Stimulated activated CD4-positive, alpha-beta T cell treated with anti-CD3 and anti-CD28 coated beads, Interleukin-15, amount 100 ng/mL, for 24 hours (primary cell): Measurements from ENCODE around the gene C12orf56.
"Not testable (repeated sequence)": the region's sequence is repeated elsewhere in the genome, so short reads cannot be mapped to it uniquely, and the experiment has no call there.

ENCODE experiments used
- DNase-seq: peaks from one replicate; pipeline ENCODE4 v3.0.0-alpha.2; 2020

Gene C12orf56

DNA sequence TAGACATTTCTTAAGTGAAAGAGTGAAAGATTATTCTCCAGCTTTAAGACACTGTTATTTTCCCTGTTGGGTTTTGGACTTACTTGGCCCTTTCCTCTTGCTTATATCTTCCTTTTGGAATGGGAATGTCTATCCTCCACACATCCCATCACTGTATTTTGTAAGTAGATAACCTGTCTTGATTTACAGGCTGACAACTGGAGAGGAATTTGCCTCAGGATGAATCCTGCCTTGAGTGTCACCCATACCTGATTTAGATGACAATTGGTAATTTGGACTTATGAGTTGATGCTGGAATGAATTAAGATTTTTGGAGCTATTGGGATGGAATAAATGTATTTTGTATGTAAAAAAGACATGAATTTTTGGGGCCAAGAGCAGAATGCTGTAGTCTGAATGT lies 94.3 kb downstream of the C12orf56 start:
- DNase-seq, result no peak

DNA sequence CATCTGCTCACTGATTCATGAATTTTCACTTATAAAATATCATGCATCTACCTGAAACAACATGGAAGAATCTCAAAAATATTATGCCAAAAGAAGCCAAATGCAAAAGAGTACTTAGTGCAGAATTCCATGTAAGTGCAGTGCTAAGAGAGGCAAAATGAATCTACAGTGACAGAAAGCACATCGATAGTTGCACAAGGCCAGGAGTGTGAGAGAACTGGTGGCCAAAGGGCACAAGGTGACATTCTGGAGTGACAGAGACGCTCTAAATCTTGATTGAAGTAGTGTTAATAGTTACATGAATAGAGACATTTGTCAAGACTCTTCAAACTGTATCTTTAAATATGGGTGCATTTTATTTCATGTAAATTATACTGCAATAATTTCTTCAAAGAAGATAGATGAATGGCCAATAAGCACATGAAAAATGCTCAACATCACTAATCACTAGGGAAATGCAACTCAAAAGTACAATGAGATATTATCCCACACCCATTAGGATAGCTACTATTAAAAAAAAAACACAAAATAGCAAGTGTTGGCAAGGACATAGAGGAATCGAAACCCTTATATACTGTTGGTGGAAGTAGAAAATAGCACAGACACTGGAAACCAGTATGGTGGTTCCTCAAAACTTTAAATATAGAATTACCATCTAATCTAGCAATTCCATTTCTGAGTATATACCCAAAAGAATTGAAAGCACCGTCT lies 96.7 kb downstream of the C12orf56 start:
- no peak for DNase-seq

- DNase-seq, result not testable (repeated sequence)
Measured at GRCh38 chr12:64293174-64293573, 97.4 kb downstream of the C12orf56 start.

DNA sequence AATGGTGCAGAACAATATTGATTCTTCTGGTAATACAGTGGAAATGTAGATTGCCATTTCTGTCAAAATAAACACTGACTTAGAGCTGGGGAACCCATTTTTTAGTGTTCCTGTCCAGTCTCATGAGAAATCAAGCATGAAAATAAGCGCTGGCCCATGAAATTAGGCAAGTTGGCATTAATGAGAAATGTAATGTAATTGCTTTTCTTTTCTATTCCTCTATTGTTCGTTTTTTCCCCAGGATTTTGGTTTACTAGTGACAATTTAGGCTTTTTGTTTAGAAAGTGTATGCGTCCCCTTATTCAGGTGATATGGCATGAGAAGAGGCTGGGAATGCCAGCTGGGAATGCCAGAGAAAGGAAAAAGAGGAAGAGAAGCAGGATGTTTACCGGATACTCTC lies 104.0 kb downstream of the C12orf56 start:
- no peak for DNase-seq

- no peak for DNase-seq
Measured at GRCh38 chr12:64284256-64284655, 106.3 kb downstream of the C12orf56 start.

DNA sequence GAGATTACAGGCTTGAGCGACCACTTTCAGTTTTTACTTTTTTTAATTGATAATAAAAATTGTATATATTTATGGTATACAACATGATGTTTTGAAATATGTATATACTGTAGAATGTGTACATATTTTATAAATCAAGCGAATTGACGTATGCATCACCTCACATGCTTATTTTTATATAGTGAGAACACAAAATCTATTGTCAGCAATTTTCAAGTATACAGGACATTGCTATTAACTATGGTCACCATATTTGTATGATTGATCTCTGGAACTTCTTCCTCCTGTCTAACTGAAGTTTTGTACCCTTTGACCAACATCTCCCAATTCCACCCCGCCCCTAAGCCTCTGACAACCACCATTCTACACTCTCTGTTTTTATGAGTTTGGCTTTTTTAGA lies 112.1 kb downstream of the C12orf56 start:
- no peak for DNase-seq

GRCh38 chr12:64273527-64274403 lies 116.8 kb downstream of the C12orf56 start:
- peak; percentile 24 for DNase-seq

- no peak for DNase-seq
Measured at GRCh38 chr12:64270411-64270810, 120.1 kb downstream of the C12orf56 start.

- DNase-seq, result no peak
Measured at GRCh38 chr12:64269161-64269560, 121.4 kb downstream of the C12orf56 start.

DNA sequence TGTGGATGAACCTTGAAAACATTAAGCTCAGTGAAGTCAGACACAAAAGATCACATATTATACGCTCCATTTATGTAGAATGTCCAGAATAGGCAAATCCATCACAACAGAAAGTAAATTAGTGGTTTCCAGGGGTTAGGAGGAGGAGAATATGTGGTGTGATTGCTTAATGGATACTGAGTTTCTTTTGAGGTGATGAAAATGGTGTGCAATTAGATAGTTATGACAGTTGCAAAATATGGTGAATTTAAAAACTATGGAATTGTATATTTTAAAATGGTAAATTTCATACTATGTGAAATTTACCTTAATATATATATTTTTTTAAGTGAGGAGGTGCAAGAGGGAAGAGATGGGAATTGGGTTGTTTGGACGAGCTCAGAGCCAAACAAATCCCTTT lies 122.1 kb downstream of the C12orf56 start:
- DNase-seq, result no peak

DNA sequence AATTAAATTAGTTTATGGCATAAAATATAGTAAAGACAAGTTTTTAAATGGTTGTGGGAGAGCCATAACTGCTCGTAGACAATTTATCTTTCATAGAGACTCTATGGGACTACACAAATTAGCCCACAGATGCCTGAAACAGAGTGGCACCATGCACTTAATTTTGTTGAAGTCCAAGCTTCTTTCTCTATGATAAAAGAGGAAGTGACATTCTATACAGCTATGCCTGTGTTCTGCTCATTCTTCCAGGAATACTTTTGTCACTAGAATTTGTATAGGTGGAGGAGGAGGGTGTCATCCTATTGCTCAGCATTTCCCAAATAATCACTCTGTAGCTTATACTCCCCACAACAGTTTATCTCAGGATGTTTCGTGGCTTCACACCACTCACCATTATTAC lies 124.7 kb downstream of the C12orf56 start:
- DNase-seq, result no peak

GRCh38 chr12:64261813-64262212 lies 128.7 kb downstream of the C12orf56 start:
- DNase-seq, result no peak

- no peak for DNase-seq
Measured at GRCh38 chr12:64258576-64258975, 132.0 kb downstream of the C12orf56 start.

GRCh38 chr12:64256166-64256800 lies 134.3 kb downstream of the C12orf56 start:
- no peak for DNase-seq

DNA sequence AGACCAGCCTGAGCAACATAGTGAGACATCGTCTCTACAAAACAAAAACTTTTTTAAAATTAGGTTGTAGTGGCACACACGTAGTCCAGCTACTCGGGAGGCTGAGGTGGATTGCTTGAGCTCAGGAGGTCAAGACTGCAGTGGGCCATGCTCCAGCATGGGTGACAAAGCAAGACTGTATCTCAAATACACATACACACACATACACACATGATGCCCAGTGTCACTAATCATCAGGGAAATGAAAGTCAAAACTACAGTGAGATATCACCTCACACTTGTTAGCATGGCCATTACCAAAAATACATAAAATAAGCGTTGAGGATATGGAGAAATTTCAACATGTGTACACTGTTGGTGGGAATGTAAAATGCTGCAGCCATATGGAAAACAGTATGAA lies 135.3 kb downstream of the C12orf56 start:
- no peak for DNase-seq

DNA sequence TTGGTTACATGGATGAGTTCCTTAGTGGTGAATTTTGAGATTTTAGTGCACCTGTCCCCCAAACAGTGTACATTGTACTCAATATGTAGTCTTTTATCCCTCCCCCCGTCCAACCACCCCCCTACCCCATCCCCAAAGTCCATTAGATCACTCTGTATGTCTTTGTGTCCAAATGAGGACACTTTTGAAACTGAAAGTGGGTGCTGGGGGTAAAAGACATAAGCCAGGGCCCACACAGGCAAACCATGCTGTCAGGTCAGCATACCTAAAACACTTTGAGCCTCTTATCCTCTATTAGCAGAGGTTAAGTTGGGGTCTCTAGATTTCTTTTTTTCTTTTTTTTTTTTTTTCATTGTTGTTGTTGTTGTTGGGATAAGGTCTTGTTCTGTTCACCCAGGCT lies 137.2 kb downstream of the C12orf56 start:
- DNase-seq, result no peak

GRCh38 chr12:64252681-64253080 lies 137.9 kb downstream of the C12orf56 start:
- DNase-seq, result no peak

DNA sequence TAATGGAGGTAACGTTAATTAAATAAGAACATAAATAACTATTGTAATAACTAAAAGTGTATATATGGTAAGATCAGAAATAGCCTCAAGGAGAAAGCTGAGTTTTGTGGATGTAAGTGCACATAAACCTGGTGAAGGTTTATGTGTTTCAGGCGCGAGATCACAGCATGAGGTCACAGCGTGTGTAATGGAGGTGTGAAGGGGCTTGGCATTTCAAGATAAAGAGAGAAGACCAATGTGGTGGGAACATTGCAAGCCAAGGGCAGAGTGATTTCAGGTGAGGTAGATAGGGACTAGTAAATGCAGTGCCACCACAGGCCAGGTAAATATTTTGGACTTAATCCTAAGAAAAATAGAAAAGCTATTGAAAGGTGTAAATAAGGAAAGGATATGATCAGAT lies 146.7 kb downstream of the C12orf56 start:
- no peak for DNase-seq

DNA sequence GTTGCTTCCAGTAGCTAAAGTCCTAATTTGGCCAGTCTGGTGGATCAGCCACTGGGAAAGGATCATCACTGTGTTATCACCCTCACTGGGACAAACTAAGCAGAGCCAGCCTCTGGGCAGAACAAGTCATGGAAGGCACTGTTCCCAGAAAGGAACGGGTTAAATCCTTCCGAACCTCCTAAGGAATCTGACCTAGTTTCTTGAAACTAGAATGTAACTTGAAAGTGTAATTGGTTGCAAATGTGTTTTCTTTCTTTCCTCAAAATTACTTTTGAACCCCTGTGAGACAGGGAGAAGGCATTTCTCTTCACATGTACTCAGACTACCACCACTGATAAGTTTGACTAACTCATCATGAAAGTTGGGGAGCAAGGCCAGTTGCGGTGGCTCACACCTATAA lies 149.8 kb downstream of the C12orf56 start:
- no peak for DNase-seq

DNA sequence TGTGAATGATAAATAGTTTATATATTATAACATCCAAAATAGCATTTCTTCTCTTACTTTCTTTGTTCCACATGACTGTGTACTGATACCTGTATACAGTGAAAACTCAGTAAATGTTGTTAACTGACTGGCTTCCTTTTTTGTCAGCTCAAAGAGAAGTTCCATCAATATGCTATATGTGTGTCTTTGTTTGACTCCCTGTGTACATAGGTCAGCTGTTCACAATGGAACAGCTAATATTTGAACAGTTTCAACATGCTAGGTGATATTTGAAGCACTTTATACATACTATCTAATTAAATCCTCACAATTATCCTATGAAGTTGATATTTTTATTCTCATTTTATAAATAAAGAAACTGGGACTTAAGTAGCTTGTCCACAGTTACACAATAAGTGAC lies 153.2 kb downstream of the C12orf56 start:
- DNase-seq, result no peak

DNA sequence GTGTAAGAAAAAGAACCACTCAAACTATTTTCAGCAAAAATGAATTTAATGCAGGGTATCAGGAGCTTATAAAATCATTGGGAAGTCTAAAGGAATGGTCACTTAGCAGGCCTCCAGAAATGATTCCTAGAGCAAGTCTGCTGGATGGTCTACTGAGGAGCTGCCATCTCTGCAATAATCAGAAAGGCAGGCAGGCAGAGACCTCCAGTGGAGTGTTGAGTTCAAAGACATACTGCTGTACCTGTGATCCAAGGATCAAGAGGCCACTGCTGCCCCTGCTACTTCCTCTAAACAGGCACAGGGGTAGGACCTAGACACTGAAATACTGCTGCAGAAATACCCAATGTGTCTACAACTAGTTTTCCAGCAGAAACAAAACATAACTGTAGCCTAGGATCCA lies 154.0 kb downstream of the C12orf56 start:
- no peak for DNase-seq

- DNase-seq, result no peak
Measured at GRCh38 chr12:64232196-64232595, 158.4 kb downstream of the C12orf56 start.

- no peak for DNase-seq
Measured at GRCh38 chr12:64229796-64230195, 160.8 kb downstream of the C12orf56 start.

DNA sequence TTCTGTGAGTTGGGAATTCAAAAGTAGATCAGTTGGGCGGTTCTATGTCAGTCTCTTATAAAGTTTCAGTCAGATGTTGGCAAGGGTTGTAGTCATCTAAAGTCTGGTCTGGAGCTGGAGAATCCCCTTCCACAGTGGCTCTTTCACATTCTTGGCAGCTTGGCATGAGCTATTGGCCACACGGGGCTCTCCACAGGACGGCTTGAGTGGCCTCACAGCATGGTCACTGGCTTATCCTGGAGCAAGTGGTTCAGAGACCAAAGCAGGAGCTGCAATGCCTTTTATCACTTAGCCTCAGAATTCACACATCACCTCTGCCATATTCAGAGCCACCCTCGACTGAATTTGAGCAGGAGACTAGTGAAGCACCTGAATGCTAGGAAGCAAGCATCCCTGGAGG lies 161.3 kb downstream of the C12orf56 start:
- DNase-seq, result no peak
